NCI-H1694 treated with DMSO at 0.1 percent for 48 hours (cell line): Measurements from ENCODE around the gene ANKH.

Experiments
- DNase-seq: peaks from one replicate; lab custom pipeline; 2025; lab: John Stamatoyannopoulos, UW

The ANKH gene

DNA sequence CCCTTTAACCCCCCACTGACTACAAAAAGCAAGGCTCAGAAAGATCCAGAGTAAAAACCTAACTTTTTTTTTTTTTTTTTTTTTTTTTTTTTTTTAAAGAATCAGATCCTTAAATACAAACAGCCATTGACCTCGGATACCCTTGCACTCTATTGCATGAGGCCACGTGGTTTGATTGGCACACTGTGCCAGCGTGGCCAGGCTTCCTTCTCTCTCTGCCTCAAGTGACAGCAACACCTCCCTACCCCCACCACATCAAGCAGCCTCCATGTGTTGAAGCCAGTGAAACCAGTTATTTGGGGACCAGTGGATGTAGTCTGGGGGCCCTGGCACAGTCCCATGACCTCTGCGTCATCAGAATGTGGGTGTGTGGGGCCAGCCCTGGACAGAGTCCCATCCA, 135.6 kb downstream of the ANKH start:
- no peak for DNase-seq

GRCh38 chr5:14734396-14734795, 137.2 kb downstream of the ANKH start:
- DNase-seq, result no peak

DNA sequence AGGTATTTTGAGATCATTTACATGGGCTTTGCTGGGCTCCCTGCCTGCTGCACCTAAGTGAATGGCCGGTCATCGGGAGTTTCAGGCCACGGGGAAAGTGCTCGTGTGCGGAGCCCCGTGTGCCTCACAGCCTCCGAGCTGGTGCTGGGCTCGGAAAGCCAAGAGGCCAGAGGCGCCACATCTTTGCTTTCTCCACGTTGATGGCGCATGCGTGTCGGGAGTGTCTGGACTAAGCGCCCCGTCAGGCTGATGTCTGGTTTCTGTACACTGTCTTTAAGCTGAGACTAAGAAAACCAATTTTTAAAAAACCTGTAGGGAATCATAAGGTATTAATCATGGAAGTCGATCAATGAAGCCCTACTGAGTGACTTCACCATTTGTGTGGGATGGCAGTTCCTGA, 137.9 kb downstream of the ANKH start:
- DNase-seq, result no peak

GRCh38 chr5:14732991-14733390, 138.6 kb downstream of the ANKH start:
- DNase-seq, result no peak

- DNase-seq, result no peak
These were observed 140.7 kb downstream of the ANKH start for GRCh38 chr5:14730881-14731280.

DNA sequence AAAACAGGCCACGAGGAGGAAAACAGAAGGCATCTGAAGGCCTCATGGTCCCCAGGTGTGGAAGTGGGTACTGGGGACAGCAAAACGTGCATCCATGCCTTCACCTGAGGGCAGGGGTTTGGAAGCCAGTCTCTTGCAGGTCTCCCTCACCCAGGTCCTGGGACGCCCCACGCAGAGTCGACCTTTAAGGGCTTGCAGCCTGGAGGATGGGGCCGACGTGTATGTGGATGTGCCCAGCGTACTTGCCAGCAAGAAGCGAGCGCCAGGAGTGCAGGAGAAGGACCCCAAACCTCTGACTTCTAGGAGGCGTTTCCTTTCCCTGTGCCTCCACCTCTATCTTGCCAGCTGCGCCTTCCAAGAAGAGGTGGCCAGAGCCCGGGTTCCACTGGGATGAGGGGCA, 141.1 kb downstream of the ANKH start:
- no peak for DNase-seq

- DNase-seq, result no peak
These were observed 141.9 kb downstream of the ANKH start for GRCh38 chr5:14729448-14730385.

DNA sequence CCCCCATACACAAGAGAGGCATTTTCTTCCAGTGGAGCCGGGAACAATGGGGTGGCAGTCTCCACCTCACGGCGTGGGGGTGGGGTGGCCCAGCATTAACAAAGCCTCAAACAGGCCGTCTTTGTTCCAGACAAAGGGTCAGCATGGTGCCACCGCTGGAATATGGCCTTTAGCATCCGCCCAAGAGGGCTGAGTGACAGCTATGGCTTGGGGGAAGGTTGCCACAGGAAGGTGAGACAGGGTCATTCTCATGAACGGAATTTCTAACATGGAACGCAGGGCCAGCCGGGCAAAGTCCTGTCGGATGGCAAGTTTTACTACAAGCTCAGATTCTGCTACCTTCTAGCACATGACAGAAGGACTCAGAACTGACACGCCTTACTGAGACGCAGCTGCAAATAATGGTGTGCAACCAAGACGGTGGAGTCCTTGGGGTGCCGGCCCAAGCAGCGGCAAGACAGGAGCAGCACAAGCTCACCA, 143.1 kb downstream of the ANKH start:
- DNase-seq, result no peak

- no peak for DNase-seq
These were observed 143.6 kb downstream of the ANKH start for GRCh38 chr5:14727928-14728458.

DNA sequence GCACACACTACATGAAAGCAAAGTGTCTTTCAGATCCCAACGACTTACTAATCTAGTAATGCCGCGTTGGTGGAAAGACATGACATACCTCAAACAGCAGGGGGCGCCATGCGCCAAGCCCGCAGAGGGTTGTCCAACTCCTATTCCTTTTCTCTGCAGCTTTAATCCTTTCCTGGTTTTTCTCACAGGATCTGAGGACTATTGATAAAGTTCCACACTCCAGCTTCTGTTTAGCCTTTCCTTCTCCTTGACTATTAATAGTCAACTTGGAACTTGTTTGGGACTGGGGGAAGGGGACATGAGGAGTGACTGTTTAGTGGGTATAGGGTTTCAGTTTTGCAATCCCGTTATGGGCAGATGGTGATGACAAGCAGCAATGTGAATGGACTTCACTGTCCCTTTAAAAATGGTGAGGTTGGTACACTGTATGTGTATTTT, 144.1 kb downstream of the ANKH start:
- peak; percentile 91 for DNase-seq

GRCh38 chr5:14726066-14726838, 145.3 kb downstream of the ANKH start:
- no peak for DNase-seq

- DNase-seq, result no peak
These were observed 146.9 kb downstream of the ANKH start for GRCh38 chr5:14724633-14725032.

- no peak for DNase-seq
These were observed 147.9 kb downstream of the ANKH start for GRCh38 chr5:14723701-14724132.

- DNase-seq, result no peak
These were observed 148.7 kb downstream of the ANKH start for GRCh38 chr5:14722923-14723322.

DNA sequence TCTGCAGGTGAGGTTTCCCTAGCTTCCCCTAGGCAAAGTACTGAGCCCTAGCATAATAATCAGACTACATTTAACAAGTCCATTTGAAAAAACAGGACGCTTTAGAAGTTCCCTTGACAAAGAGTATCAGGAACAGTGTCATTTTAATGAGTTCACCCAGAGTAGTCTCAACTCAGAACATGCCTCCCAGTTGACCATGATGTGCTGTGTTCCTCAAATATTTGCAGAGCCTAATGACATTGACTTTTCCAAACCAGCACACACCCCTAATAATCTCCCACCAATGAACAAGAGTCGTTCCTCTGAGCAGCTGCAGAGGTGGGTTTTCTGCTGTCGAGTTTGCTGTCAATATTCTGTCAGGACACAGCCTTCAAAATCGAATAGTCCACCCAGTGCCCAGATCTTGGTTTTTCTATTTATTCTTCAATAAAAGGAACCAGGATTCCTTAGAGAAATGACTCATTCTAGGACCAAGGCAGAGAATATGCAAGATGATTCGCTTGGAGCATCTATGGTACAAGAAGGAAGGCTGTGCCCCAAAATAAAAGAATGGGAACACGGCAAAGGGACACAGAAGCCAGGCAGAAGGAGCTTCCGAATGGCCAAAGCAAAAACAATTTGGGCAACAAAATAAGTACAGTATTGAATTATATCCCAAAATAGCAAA, 149.5 kb downstream of the ANKH start:
- DNase-seq, result no peak

DNA sequence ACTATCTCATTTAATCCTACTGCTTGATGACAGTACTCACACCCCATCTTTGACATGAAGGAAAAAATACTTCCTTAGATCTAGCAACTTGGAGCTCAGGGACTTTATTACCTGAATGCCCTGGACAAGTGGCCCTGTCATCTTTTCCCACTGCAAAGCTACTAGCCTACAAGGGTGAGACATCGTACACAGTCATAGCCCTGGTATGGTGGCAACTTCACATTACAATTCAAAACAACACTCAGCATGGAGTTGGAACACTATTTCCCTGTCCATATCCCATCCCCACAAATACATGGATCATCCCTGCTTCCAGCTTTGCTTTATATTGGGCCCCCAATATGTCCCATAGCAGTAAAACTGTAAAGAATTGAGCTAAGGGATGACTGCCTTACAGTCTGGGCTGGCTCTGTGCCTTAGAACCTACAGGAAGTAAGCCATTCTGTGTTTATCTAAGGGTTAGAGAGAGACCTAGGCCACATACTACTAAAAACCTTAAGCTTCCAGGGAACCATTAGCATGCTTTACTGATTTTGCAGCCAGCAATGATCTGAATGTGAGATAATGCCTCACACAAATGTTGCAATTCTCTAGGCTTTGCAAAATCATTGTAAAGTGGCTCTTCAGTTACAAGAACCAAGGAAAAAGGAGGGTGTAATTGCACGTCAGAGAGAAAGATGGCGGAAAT, 151.2 kb downstream of the ANKH start:
- no peak for DNase-seq

DNA sequence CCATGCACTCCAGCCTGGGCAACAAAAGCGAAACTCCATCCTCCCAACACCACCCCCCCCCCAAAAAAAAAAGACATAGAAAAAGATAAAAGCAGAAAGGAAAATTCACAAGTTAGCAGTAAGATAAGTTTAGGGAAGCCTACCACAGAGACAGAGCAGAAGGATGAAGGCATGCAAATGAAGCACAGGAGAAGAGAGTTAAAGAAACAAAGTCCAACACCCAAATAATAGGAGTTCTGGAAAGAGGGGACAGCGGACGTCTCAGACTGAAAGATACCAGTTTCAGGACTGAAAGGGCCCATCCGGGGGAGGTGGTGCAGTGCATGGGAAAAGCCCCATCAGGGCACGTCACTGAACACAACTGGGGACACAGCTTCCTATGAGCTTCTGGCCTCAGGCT, 152.8 kb downstream of the ANKH start:
- no peak for DNase-seq

DNA sequence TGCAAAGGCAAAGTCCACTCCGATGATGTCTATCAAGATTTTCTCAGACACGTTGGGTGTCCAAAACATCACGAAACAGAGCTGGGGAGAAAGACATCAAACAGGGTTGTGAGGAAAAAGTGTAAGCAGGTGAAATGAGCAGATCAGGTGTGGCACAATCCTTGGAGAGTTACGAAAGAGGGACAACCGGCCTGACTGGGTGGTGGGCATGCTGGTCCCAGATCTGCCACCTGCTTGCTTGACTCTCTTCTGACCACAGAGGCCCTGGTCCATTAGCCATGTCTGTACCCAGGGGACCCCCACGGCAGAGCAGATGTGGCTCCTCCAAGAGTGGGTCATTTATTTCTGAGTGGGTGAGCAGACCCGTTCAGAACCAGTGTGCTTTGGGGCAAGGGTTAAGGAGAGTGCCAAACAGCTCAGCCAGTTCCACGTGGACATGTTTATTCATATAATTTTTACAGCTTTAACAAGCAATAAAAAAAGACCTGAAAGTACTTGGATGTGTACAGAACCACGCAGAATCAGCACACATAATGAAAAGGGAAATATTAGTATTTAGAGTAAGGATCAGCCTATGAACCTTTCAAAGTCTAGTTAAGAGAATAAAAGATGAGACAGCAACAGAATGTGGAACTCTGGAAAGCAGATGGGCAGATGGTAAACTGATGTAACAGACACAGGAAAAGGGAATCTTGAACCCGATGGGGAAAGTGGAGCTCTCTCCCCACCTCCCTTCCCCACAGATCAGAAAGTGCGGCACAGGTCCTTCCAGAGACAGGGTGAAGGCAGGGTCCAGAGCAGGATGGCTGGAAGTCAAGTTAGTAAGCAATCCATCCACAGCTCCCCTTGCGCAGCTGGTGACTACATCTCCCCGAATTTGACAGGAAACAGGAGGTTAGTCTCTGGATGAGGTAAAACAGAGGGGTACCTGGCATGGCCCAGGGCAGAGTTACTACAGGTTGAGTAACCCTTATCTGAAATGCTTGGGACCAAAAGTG, 154.5 kb downstream of the ANKH start:
- DNase-seq, result no peak

- DNase-seq, result no peak
These were observed 156.1 kb downstream of the ANKH start for GRCh38 chr5:14715481-14715880.

DNA sequence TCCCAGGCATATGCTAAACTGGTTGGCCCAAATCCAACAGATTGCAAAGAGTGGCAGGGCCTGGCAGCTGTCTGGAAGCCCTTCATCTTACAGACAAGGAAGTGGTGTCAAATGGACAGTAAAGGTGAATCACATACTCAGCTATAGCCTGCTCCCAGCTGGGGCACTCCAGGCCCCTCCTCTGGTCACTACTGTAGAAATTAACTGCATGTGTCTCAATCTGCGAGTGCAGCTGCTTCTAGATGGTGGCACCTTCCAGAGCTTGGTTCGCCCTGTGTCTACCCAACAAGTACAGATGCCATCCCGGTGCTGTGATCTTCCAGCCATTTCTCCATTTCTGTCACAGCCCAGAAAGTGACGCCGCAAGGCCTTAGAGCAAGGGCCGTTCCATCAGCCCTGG, 156.9 kb downstream of the ANKH start:
- no peak for DNase-seq
